Right cardiac atrium (tissue), 5 donors: ENCODE results near the gene PLEKHA5. TPM values are rescaled to one million over a fixed set of nuclear protein-coding genes. Genes with fewer than 3 reads are reported as not detected.
"Not testable (repeated sequence)": the region's sequence is repeated elsewhere in the genome, so short reads cannot be mapped to it uniquely, and the experiment has no call there.

Experiments used
- ATAC-seq, 2 donors: fragments of 200-7000 bp; cut with Tn5 transposase; one replicate each; pipeline versions ENCODE4 v1.8.0 to v1.9.1; 2020; ENCODE audit warnings: moderate library complexity in 2 of 2, mild to moderate bottlenecking in 1 of 2
- DNase-seq, 3 donors: peaks; one replicate each; pipeline ENCODE4 v3.0.0-alpha.2; 2020
- H3K27ac ChIP-seq: one replicate; pipeline ENCODE4 v1.5.1; 2013; ENCODE audit warnings: mild to moderate bottlenecking, low read length, control low read depth, moderate library complexity
- H3K27me3 ChIP-seq: one replicate; pipeline ENCODE4 v1.6.1; 2013; ENCODE audit not compliant: control insufficient read depth, insufficient read depth
- H3K4me1 ChIP-seq: one replicate; pipeline ENCODE4 v1.6.1; 2013; ENCODE audit warnings: low read length; ENCODE audit not compliant: control insufficient read depth, insufficient read depth
- H3K4me3 ChIP-seq: one replicate; pipeline ENCODE4 v1.5.1; 2013; ENCODE audit warnings: low read length, control low read depth
- H3K9me3 ChIP-seq: one replicate; pipeline ENCODE4 v1.6.1; 2013; ENCODE audit warnings: low read length; ENCODE audit not compliant: control insufficient read depth
- WGBS: extraction: QIAGEN DNeasy Blood & Tissue Kit; methylation state at CpG from one replicate; pipeline ENCODE4 v1.1.7; 2013; 5-methylcytosine and 5-hydroxymethylcytosine counted together
- intact Hi-C, 4 donors: fragments of 100-400 bp; cut with DNase I; formaldehyde crosslinking; loops; one replicate each; pipeline versions ENCODE4 v1.11.0 to v1.14.0; 2022 to 2023
- long read RNA-seq, 4 donors: library from polyadenylated mRNA; unstranded; transcript quantifications; one replicate each; pipeline ENCODE4 v2.0.0, GENCODE V29; 2020 to 2021
- polyA plus RNA-seq: library from polyadenylated mRNA; stranded (reverse); fragments of 200-250 nt; gene quantifications from one replicate; pipeline ENCODE4 v1.2.3, GENCODE V29; 2013
- total RNA-seq, 4 donors: library from RNA; stranded (reverse); fragmentation: NEBNext Ultra II Directional; extraction: Animal tissue kit (Norgen Biotek cat#: 25700); gene quantifications; one replicate each; pipeline ENCODE4 v1.2.1, GENCODE V29; 2021
- donor health status: healthy with polysubstance abuse.
- donor health status: DM: no; HTN: yes; CAD: no.
- donor health status: DM: no; HTN: no; CAD: no.
- donor health status: DM: no; HTN: yes; CAD: no; lungs with severe emphysema.
- donor health status: DM: yes; HTN: yes; CAD: no.

Gene PLEKHA5, protein sequence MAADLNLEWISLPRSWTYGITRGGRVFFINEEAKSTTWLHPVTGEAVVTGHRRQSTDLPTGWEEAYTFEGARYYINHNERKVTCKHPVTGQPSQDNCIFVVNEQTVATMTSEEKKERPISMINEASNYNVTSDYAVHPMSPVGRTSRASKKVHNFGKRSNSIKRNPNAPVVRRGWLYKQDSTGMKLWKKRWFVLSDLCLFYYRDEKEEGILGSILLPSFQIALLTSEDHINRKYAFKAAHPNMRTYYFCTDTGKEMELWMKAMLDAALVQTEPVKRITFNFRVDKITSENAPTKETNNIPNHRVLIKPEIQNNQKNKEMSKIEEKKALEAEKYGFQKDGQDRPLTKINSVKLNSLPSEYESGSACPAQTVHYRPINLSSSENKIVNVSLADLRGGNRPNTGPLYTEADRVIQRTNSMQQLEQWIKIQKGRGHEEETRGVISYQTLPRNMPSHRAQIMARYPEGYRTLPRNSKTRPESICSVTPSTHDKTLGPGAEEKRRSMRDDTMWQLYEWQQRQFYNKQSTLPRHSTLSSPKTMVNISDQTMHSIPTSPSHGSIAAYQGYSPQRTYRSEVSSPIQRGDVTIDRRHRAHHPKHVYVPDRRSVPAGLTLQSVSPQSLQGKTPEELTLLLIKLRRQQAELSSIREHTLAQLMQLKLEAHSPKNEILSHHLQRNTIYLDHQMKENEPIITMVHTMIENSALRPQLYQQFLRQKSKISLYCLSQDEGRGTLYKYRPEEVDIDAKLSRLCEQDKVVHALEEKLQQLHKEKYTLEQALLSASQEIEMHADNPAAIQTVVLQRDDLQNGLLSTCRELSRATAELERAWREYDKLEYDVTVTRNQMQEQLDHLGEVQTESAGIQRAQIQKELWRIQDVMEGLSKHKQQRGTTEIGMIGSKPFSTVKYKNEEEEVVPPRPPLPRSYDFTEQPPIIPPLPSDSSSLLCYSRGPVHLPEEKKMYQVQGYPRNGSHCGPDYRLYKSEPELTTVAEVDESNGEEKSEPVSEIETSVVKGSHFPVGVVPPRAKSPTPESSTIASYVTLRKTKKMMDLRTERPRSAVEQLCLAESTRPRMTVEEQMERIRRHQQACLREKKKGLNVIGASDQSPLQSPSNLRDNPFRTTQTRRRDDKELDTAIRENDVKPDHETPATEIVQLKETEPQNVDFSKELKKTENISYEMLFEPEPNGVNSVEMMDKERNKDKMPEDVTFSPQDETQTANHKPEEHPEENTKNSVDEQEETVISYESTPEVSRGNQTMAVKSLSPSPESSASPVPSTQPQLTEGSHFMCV
- total RNA-seq (10 to 100 TPM; 51.0 to 88.0 (median 74.8) TPM), polyA plus RNA-seq (47.3 TPM)
- long read RNA-seq, donor 1, full-length matches to known transcripts, result 24 of 93 reads
- long read RNA-seq, donor 1, partial matches to known transcripts, result 43 of 93 reads
- long read RNA-seq, donor 1, other reads (novel, unspliced or antisense), result 26 of 93 reads
- long read RNA-seq, donor 2, full-length matches to known transcripts, result 31 of 53 reads
- long read RNA-seq, donor 2, partial matches to known transcripts, result 12 of 53 reads
- long read RNA-seq, donor 2, other reads (novel, unspliced or antisense), result 10 of 53 reads
- long read RNA-seq, donor 3, full-length matches to known transcripts, result 25 of 82 reads
- long read RNA-seq, donor 3, partial matches to known transcripts, result 44 of 82 reads
- long read RNA-seq, donor 3, other reads (novel, unspliced or antisense), result 13 of 82 reads
- long read RNA-seq, donor 4, full-length matches to known transcripts, result 44 of 72 reads
- long read RNA-seq, donor 4, partial matches to known transcripts, result 7 of 72 reads
- long read RNA-seq, donor 4, other reads (novel, unspliced or antisense), result 21 of 72 reads

- no peaks in the 10 kb centered on the region for H3K4me1 ChIP-seq
- peak within 1 kb of the TSS; percentile 98 for H3K4me3 ChIP-seq
- DNase-seq (peak; percentile 79 to 93 (median 92)), ATAC-seq (peak; percentile 96)
- H3K27me3 ChIP-seq, result no peaks in the 10 kb centered on the region
- H3K9me3 ChIP-seq, result no peaks in the 10 kb centered on the region
- H3K27ac ChIP-seq, result peak within 1 kb of the TSS; percentile 94
- under 1% methylated on average over 98 of the region's 103 CpGs for WGBS
- intact Hi-C loops, result loop anchor here in 3 of 4 donors (5.0 to 10.0 kb wide), 3 partner anchors 55 to 265 kb away; no protein-coding TSS in a partner anchor
These were observed at the start of gene PLEKHA5 for GRCh38 chr12:19129486-19130223. Gene PLEKHA5 (plus strand): TSS chr12:19129733. CDS start chr12:19129800, 67 bp downstream.

- ATAC-seq (no peak), DNase-seq (no peak)
- intact Hi-C loops, result no loop called here
- Histone ChIP-seq H3K9me3 (no peaks in the 10 kb centered on the region), H3K27me3 (no peaks in the 10 kb centered on the region), H3K4me1 (no peaks in the 10 kb centered on the region), H3K4me3 (no peak overlapping the region), H3K27ac (no peak overlapping the region)
- WGBS, result 68% methylated on average over 2 of the region's 2 CpGs
These were observed 48.6 kb upstream of the PLEKHA5 start for GRCh38 chr12:19080918-19081317.

- 82% methylated on average over 7 of the region's 7 CpGs for WGBS
- intact Hi-C loops, result no loop called here
- no peak for DNase-seq
These were observed 47.1 kb upstream of the PLEKHA5 start for GRCh38 chr12:19082365-19082911.

DNA sequence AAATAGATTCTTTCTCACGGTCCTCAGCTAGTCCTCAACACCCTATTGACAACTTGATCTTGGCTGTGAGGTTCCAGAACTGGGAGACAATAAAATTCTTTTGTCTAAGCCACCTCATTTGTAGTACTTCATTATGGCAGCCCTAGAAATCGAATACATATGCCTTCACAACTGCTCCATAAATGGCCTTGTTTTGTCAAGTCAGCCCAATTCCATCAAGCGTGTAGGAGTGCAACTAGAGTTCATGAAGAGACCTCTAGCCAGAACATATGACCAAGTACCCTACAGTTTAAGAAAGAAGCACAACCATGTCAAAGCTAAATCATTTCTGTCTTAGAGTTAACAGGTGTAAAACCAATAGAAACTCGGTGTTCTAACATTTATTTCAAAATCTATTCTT is 45.0 kb upstream of the PLEKHA5 start:
- no peaks in the 10 kb centered on the region for H3K4me1 ChIP-seq
- 87% methylated on average over 4 of the region's 4 CpGs for whole genome bisulfite sequencing
- ATAC-seq, result no peak
- intact Hi-C loops, result no loop called here
- no peaks in the 10 kb centered on the region for H3K9me3 ChIP-seq
- no peak for DNase-seq
- H3K27me3 ChIP-seq, result no peaks in the 10 kb centered on the region
- H3K4me3 ChIP-seq, result no peak overlapping the region
- no peak overlapping the region for H3K27ac ChIP-seq

More at GRCh38 chr12:19082365-19082911, 47.1 kb upstream of the PLEKHA5 start:
- Histone ChIP-seq H3K27me3 (no peaks in the 10 kb centered on the region), H3K27ac (no peak overlapping the region), H3K4me3 (no peak overlapping the region), H3K9me3 (no peaks in the 10 kb centered on the region), H3K4me1 (no peaks in the 10 kb centered on the region)
- ATAC-seq, result no peak

- Histone ChIP-seq H3K27me3 (no peaks in the 10 kb centered on the region), H3K27ac (no peak overlapping the region), H3K4me1 (no peaks in the 10 kb centered on the region), H3K9me3 (no peaks in the 10 kb centered on the region), H3K4me3 (no peak overlapping the region)
- intact Hi-C loops, result no loop called here
- ATAC-seq (no peak), DNase-seq (no peak)
- WGBS, result 94% methylated on average over 2 of the region's 2 CpGs
These were observed 44.4 kb upstream of the PLEKHA5 start for GRCh38 chr12:19085090-19085489.

DNA sequence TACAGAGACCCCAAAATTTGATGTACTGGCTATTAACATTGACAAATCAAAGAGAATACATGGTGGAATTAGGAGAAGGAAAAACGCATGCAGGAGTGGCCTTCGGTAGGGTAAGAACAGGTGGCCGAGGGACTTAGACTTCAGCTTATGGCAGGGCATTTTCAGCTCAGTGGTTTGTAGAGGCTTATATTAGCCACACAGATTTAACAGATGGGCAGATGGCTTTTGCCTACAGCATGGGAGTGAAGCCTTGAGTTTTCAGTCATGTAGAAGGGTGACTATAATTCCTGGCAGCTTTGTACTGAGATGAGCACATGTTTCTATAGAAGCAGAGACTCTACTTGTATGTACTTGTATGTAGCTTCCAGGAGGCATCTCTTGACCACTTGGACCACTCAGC is 40.9 kb upstream of the PLEKHA5 start:
- H3K27me3 ChIP-seq, result no peaks in the 10 kb centered on the region
- intact Hi-C loops, result no loop called here
- ATAC-seq (no peak), DNase-seq (no peak)
- H3K4me3 ChIP-seq, result no peak overlapping the region
- no peaks in the 10 kb centered on the region for H3K9me3 ChIP-seq
- no peak overlapping the region for H3K27ac ChIP-seq
- no peaks in the 10 kb centered on the region for H3K4me1 ChIP-seq
- WGBS, result 96% methylated on average over 3 of the region's 3 CpGs

DNA sequence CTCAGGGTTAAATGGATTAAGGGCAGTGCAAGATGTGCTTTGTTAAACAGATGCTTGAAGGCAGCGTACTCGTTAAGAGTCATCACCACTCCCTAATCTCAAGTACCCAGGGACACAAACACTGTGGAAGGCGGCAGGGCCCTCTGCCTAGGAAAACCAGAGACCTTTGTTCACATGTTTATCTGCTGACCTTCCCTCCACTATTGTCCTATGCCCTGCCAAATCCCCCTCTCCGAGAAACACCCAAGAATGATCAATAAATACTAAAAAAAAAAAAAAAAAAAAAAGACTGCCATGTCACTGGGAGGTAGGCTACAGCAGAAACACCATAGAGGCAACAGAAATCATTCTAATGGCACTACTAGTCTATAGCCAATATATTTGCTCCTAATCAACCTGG is 37.1 kb upstream of the PLEKHA5 start:
- H3K27me3 ChIP-seq, DNase-seq, ATAC-seq, intact Hi-C loops, H3K4me3 ChIP-seq, H3K9me3 ChIP-seq, H3K27ac ChIP-seq, H3K4me1 ChIP-seq: not testable (repeated sequence)
- 58% methylated on average over 4 of the region's 4 CpGs for WGBS

DNA sequence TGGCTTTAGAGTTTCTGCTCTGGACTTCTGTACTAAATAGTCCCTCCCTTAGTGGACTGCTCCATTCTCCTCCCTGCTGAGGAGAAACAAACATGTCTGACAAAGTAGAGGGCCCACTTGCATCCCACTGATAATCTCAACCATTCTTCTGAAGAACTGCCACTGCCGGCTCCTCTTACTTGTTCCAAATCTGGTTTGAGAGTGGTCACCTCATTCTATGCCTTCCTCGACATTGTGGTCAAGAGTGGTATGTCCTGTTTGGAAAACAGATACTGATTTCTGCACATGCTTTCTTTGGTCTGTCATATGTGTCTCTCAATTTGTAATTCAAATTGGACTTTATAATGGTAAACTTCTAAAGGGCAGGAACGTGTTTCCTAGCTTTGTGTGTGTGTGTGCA is 36.3 kb upstream of the PLEKHA5 start:
- Histone ChIP-seq H3K4me1 (no peaks in the 10 kb centered on the region), H3K4me3 (no peak overlapping the region), H3K27me3 (no peaks in the 10 kb centered on the region), H3K9me3 (no peaks in the 10 kb centered on the region), H3K27ac (no peak overlapping the region)
- ATAC-seq, result no peak
- no peak for DNase-seq
- 86% methylated on average over 3 of the region's 3 CpGs for WGBS
- intact Hi-C loops, result no loop called here

DNA sequence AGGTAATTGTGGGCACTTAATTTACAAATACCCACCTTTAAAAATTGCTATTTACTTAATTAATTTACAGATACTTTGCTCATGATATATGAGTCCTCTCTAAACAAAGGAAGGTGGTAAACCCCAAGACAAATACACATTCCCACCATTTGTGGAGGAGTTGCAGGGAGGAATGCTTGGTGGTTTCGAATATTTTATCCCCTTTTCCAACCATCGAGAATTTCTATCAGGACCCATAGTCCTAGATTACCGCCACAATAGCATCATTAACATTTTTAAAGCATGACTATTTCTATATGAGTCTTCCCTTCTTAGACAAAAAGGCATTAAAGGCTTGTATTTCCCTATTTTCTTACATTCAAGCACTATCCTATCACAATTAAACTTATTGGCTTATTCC is 34.2 kb upstream of the PLEKHA5 start:
- intact Hi-C loops, result no loop called here
- DNase-seq (no peak), ATAC-seq (no peak)
- no peak overlapping the region for H3K4me3 ChIP-seq
- no peak overlapping the region for H3K27ac ChIP-seq
- 91% methylated on average over 3 of the region's 3 CpGs for WGBS
- H3K9me3 ChIP-seq, result no peaks in the 10 kb centered on the region
- H3K27me3 ChIP-seq, result no peaks in the 10 kb centered on the region
- H3K4me1 ChIP-seq, result no peaks in the 10 kb centered on the region
